Epidermal melanocyte (primary cell): ENCODE results near the gene TOP2B.

Source experiments
- DNase-seq: peaks from one replicate; pipeline ENCODE4 v3.0.0; 2011; ENCODE audit warnings: low spot score; ENCODE audit not compliant: insufficient read length

TOP2B gene

GRCh38 chr3:25565807-25566206 is 98.9 kb downstream of the TOP2B start:
- DNase-seq, result no peak

- no peak for DNase-seq
Measured at GRCh38 chr3:25564075-25564474, 100.6 kb downstream of the TOP2B start.

GRCh38 chr3:25563601-25564000 is 101.1 kb downstream of the TOP2B start:
- DNase-seq, result no peak

GRCh38 chr3:25558796-25559195 is 105.9 kb downstream of the TOP2B start:
- DNase-seq, result no peak

GRCh38 chr3:25558121-25558520 is 106.6 kb downstream of the TOP2B start:
- DNase-seq, result no peak

GRCh38 chr3:25557694-25558093 is 107.0 kb downstream of the TOP2B start:
- DNase-seq, result no peak

GRCh38 chr3:25556447-25556846 is 108.3 kb downstream of the TOP2B start:
- no peak for DNase-seq

GRCh38 chr3:25555695-25556437 is 108.8 kb downstream of the TOP2B start:
- DNase-seq, result no peak

- DNase-seq, result no peak
Measured at GRCh38 chr3:25554376-25554775, 110.3 kb downstream of the TOP2B start.

GRCh38 chr3:25552251-25552650 is 112.5 kb downstream of the TOP2B start:
- no peak for DNase-seq

- no peak for DNase-seq
Measured at GRCh38 chr3:25548836-25549235, 115.9 kb downstream of the TOP2B start.

GRCh38 chr3:25547943-25548674 is 116.6 kb downstream of the TOP2B start:
- DNase-seq, result no peak
